Measurements from ENCODE around the gene ITGB5. TPM values are rescaled to one million over a fixed set of nuclear protein-coding genes. Genes with fewer than 3 reads are reported as not detected.

Gene ITGB5
- total RNA-seq, 1 experiment from 2014 or later, result 225 TPM

DNA sequence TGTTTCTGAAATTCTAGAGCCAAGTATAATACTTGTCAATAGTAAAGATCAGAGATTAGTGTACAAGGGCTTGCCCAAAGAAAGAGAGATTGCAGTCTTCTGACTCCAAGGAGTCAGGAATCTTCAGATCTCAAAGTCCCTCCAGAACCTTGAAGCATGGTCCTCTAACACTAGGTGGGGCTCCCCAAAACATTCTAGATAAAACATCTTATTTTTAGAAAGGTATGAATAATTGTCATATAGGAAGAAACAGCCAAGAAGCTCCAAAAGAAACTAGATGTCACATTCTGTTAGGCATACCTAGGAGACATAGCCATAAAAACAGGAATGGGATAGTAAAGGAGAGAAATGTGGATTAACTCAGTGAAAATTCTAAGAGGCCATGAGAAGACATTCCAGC is 36.7 kb upstream of the ITGB5 start:
- Mint-ChIP-seq H3K4me1 (ENCODE audit: low read depth, unreplicated experiment) (no peaks in the 10 kb centered on the region), H3K27me3 (ENCODE audit: unreplicated experiment) (no peaks in the 10 kb centered on the region), H3K27ac (ENCODE audit: unreplicated experiment) (no peak overlapping the region), H3K36me3 (ENCODE audit: insufficient read depth, unreplicated experiment) (no peaks in the 10 kb centered on the region), H3K4me3 (ENCODE audit: low read depth, unreplicated experiment) (no peak overlapping the region), H3K9me3 (ENCODE audit: low read depth, unreplicated experiment) (no peaks in the 10 kb centered on the region)
- TF ChIP-seq, protein P1, sequence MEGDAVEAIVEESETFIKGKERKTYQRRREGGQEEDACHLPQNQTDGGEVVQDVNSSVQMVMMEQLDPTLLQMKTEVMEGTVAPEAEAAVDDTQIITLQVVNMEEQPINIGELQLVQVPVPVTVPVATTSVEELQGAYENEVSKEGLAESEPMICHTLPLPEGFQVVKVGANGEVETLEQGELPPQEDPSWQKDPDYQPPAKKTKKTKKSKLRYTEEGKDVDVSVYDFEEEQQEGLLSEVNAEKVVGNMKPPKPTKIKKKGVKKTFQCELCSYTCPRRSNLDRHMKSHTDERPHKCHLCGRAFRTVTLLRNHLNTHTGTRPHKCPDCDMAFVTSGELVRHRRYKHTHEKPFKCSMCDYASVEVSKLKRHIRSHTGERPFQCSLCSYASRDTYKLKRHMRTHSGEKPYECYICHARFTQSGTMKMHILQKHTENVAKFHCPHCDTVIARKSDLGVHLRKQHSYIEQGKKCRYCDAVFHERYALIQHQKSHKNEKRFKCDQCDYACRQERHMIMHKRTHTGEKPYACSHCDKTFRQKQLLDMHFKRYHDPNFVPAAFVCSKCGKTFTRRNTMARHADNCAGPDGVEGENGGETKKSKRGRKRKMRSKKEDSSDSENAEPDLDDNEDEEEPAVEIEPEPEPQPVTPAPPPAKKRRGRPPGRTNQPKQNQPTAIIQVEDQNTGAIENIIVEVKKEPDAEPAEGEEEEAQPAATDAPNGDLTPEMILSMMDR (IDR thresholded peaks at IDR 0.05; ENCODE audit: unreplicated experiment), result no peak
- intact Hi-C loops (cut with micrococcal nuclease; ENCODE audit: unreplicated experiment), result loop anchor here (10.0 kb wide), 1 partner anchor 131 kb away; the partner anchor contains the start of gene HEG1
- BruUV-seq (replicated peaks), result no TSS peak
- DNase-seq, result no peak
- CTCF ChIA-PET, result no interaction called here

DNA sequence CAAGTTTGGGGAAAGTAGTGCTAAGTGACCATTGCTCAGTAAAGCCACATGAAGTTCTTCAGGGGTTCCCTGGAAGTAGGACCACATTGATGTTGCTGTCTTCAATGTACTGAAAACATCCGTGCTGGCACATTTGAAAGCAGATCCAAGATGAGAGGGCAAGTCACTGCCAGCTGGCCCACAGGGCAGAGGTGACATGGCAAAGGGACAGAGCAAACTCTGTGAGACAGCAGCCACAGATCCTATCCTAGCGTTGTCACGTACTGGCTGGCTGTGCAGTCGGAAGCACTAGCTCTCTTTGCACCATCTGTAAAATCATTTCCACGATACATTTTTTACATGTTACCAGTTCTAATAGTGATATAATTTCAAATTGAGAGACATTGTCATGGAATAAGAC is 33.6 kb upstream of the ITGB5 start:
- no peak overlapping the region for H3K27ac Mint-ChIP-seq (ENCODE audit: unreplicated experiment)
- CTCF ChIA-PET, result interaction anchor here (1.3 kb wide), 1 partner anchor 8 kb away, joined by 3 read pairs; no protein-coding TSS in a partner anchor
- no peak for DNase-seq
- BruUV-seq (replicated peaks), result no TSS peak
- H3K4me3 Mint-ChIP-seq (ENCODE audit: low read depth, unreplicated experiment), result no peak overlapping the region
- H3K4me1 Mint-ChIP-seq (ENCODE audit: low read depth, unreplicated experiment), result no peaks in the 10 kb centered on the region
- TF ChIP-seq, protein P1 (IDR thresholded peaks at IDR 0.05; ENCODE audit: unreplicated experiment), result no peak
- no peaks in the 10 kb centered on the region for H3K9me3 Mint-ChIP-seq (ENCODE audit: low read depth, unreplicated experiment)
- no peaks in the 10 kb centered on the region for H3K27me3 Mint-ChIP-seq (ENCODE audit: unreplicated experiment)
- intact Hi-C loops (cut with micrococcal nuclease; ENCODE audit: unreplicated experiment), result loop anchor here (10.0 kb wide), 1 partner anchor 134 kb away; the partner anchor contains the start of gene HEG1
- no peaks in the 10 kb centered on the region for H3K36me3 Mint-ChIP-seq (ENCODE audit: insufficient read depth, unreplicated experiment)

GRCh38 chr3:124919756-124920155 is 32.6 kb upstream of the ITGB5 start:
- H3K4me3 Mint-ChIP-seq (ENCODE audit: low read depth, unreplicated experiment), result no peak overlapping the region
- no peak overlapping the region for H3K27ac Mint-ChIP-seq (ENCODE audit: unreplicated experiment)
- intact Hi-C loops (cut with micrococcal nuclease; ENCODE audit: unreplicated experiment), result loop anchor here (10.0 kb wide), 1 partner anchor 135 kb away; the partner anchor contains the start of gene HEG1
- H3K4me1 Mint-ChIP-seq (ENCODE audit: low read depth, unreplicated experiment), result no peaks in the 10 kb centered on the region
- no peaks in the 10 kb centered on the region for H3K36me3 Mint-ChIP-seq (ENCODE audit: insufficient read depth, unreplicated experiment)
- no peaks in the 10 kb centered on the region for H3K27me3 Mint-ChIP-seq (ENCODE audit: unreplicated experiment)
- H3K9me3 Mint-ChIP-seq (ENCODE audit: low read depth, unreplicated experiment), result no peaks in the 10 kb centered on the region
- no TSS peak for BruUV-seq (replicated peaks)
- TF ChIP-seq, protein P1 (IDR thresholded peaks at IDR 0.05; ENCODE audit: unreplicated experiment), result no peak
- CTCF ChIA-PET, result no interaction called here
- DNase-seq, result no peak

- no peaks in the 10 kb centered on the region for H3K4me1 Mint-ChIP-seq (ENCODE audit: low read depth, unreplicated experiment)
- no peak overlapping the region for H3K4me3 Mint-ChIP-seq (ENCODE audit: low read depth, unreplicated experiment)
- CTCF ChIA-PET, result interaction anchor here (0.5 to 0.7 kb wide), 3 partner anchors 12 to 79 kb away, joined by 3 to 5 read pairs (median 3); no protein-coding TSS in a partner anchor
- no TSS peak for BruUV-seq (replicated peaks)
- TF ChIP-seq, protein P1 (IDR thresholded peaks at IDR 0.05; ENCODE audit: unreplicated experiment), result no peak
- DNase-seq, result no peak
- H3K9me3 Mint-ChIP-seq (ENCODE audit: low read depth, unreplicated experiment), result no peaks in the 10 kb centered on the region
- H3K36me3 Mint-ChIP-seq (ENCODE audit: insufficient read depth, unreplicated experiment), result no peaks in the 10 kb centered on the region
- intact Hi-C loops (cut with micrococcal nuclease; ENCODE audit: unreplicated experiment), result no loop called here
- no peak overlapping the region for H3K27ac Mint-ChIP-seq (ENCODE audit: unreplicated experiment)
- no peaks in the 10 kb centered on the region for H3K27me3 Mint-ChIP-seq (ENCODE audit: unreplicated experiment)
Observed at GRCh38 chr3:124918524-124918923, 31.4 kb upstream of the ITGB5 start.

Data from Calu3 (cell line).